A549 treated with dexamethasone at 1 μM for 4 hours (cell line): ENCODE measurements around the gene BMI1. TPM values are rescaled to one million over a fixed set of nuclear protein-coding genes. Genes with fewer than 3 reads are reported as not detected.

Experiments
- total RNA-seq: library from RNA; stranded (reverse); fragments of 200-300 nt; extraction: Qiagen RNA extraction; gene quantifications from 5 replicates; pipeline ENCODE4 v1.2.3, GENCODE V29; 2022

The BMI1 gene
- total RNA-seq: 26.7 to 37.3 TPM (median 31.6 TPM) in 5 replicates

GRCh38 chr10:22320591-22321155 is at the start of gene BMI1:
TSS of gene BMI1 (plus strand) at chr10:22321099. CDS start at chr10:22326450, 5,351 bp downstream.

GRCh38 chr10:22316286-22317075 is 4.4 kb upstream of the BMI1 start, which contains the start of gene COMMD3:
TSS of gene COMMD3 (plus strand) at chr10:22316388. CDS start at chr10:22316418, 30 bp downstream.

GRCh38 chr10:22345301-22346095 is 24.6 kb downstream of the BMI1 start, which contains the start of gene SPAG6:
TSS of gene SPAG6 (plus strand) at chr10:22345496. CDS start at chr10:22345612, 116 bp downstream.

Other genes with a start within 250 kb of the BMI1 start
- 0.07 to 0.18 TPM (median 0.11 TPM) in 3 of 5 replicates, not detected in the others for gene EBLN1, start 103.1 kb upstream of the BMI1 start, total RNA-seq
- gene COMMD3, start 4.7 kb upstream of the BMI1 start, total RNA-seq: 42.1 to 46.4 TPM (median 44.5 TPM) in 5 replicates
- gene SPAG6, start 24.4 kb downstream of the BMI1 start, total RNA-seq: 0.07 TPM in 1 of 5 replicates, not detected in the others